Mesenchymal stem cell (in vitro differentiated cells and primary cell): ENCODE data around the gene ZNF532.

Experiments
- DNase-seq: peaks from one replicate; pipeline ENCODE4 v3.0.0-alpha.2; 2013
- H2AFZ ChIP-seq: one replicate; pipeline ENCODE4 v1.6.1; 2013; ENCODE audit warnings: low read depth, mild to moderate bottlenecking, control low read depth, inconsistent platforms, low read length, moderate library complexity
- H2AK5ac ChIP-seq: 2 replicates; pipeline ENCODE4 v1.6.1; 2013; ENCODE audit warnings: low read length, moderate library complexity, mild to moderate bottlenecking, inconsistent platforms; ENCODE audit not compliant: severe bottlenecking
- H2BK120ac ChIP-seq: one replicate; pipeline ENCODE4 v1.6.1; 2013; ENCODE audit warnings: low read depth, mild to moderate bottlenecking, inconsistent platforms, low read length, moderate library complexity
- H2BK12ac ChIP-seq, 2 experiments: one replicate each; pipeline ENCODE4 v1.6.1; 2013; ENCODE audit warnings: inconsistent platforms in 2 of 2, low read length in 2 of 2, mild to moderate bottlenecking in 2 of 2, moderate library complexity in 2 of 2, control low read depth in 1 of 2
- H2BK15ac ChIP-seq: one replicate; pipeline ENCODE4 v1.6.1; 2013; ENCODE audit warnings: mild to moderate bottlenecking, low read depth, inconsistent platforms; ENCODE audit not compliant: poor library complexity, severe bottlenecking
- H2BK5ac ChIP-seq: 2 replicates; pipeline ENCODE4 v1.6.1; 2013; ENCODE audit warnings: low read depth, mild to moderate bottlenecking, low read length, control low read depth, inconsistent platforms; ENCODE audit not compliant: poor library complexity, severe bottlenecking
- H3K14ac ChIP-seq, 2 experiments: one replicate each; pipeline ENCODE4 v1.6.1; 2013; ENCODE audit warnings: inconsistent platforms in 2 of 2, low read length in 2 of 2, control low read depth in 1 of 2, mild to moderate bottlenecking in 1 of 2, moderate library complexity in 1 of 2
- H3K18ac ChIP-seq, 2 experiments: one replicate each; pipeline ENCODE4 v1.6.1; 2013; ENCODE audit warnings: inconsistent platforms in 2 of 2, low read length in 2 of 2, control low read depth in 1 of 2, low read depth in 1 of 2, mild to moderate bottlenecking in 1 of 2
- H3K23ac ChIP-seq, 2 experiments: one replicate each; pipeline ENCODE4 v1.6.1; 2013; ENCODE audit warnings: inconsistent platforms in 2 of 2, low read length in 2 of 2, mild to moderate bottlenecking in 2 of 2, moderate library complexity in 2 of 2, control low read depth in 1 of 2
- H3K27ac ChIP-seq: 2 replicates; pipeline ENCODE4 v1.5.1; 2013; ENCODE audit warnings: mild to moderate bottlenecking, moderate library complexity, low read length, control low read depth, inconsistent platforms; ENCODE audit not compliant: poor library complexity, severe bottlenecking
- H3K27me3 ChIP-seq, 2 experiments: 2 replicates each; pipeline versions ENCODE4 v1.6.1 to v1.7.0; 2013; ENCODE audit warnings: low read length in 2 of 2, mild to moderate bottlenecking in 2 of 2, moderate library complexity in 2 of 2, control low read depth in 1 of 2, inconsistent platforms in 1 of 2; ENCODE audit not compliant: control insufficient read depth in 1 of 2, insufficient read depth in 1 of 2
- H3K36me3 ChIP-seq, 2 experiments: 2 replicates each; pipeline versions ENCODE4 v1.6.1 to v1.7.0; 2013; ENCODE audit warnings: low read length in 2 of 2, control low read depth in 1 of 2, inconsistent platforms in 1 of 2, low read depth in 1 of 2, mild to moderate bottlenecking in 1 of 2; ENCODE audit not compliant: insufficient read depth in 2 of 2, control insufficient read depth in 1 of 2
- H3K4ac ChIP-seq, 2 experiments: one replicate each; pipeline ENCODE4 v1.6.1; 2013; ENCODE audit warnings: inconsistent platforms in 2 of 2, low read length in 2 of 2, mild to moderate bottlenecking in 2 of 2, moderate library complexity in 2 of 2, control low read depth in 1 of 2, low read depth in 1 of 2
- H3K4me1 ChIP-seq: 2 replicates; pipeline ENCODE4 v1.6.1; 2013; ENCODE audit warnings: low read depth, low read length, control low read depth; ENCODE audit not compliant: control insufficient read depth, insufficient read depth
- H3K4me2 ChIP-seq: 2 replicates; pipeline ENCODE4 v1.6.1; 2013; ENCODE audit warnings: low read length, mild to moderate bottlenecking, inconsistent platforms; ENCODE audit not compliant: poor library complexity, severe bottlenecking
- H3K4me3 ChIP-seq, 2 experiments: 2 replicates each; pipeline versions ENCODE4 v1.5.1 to v1.7.0; 2013; ENCODE audit warnings: low read length in 2 of 2, mild to moderate bottlenecking in 2 of 2, control low read depth in 1 of 2, low read depth in 1 of 2; ENCODE audit not compliant: insufficient read depth in 1 of 2
- H3K79me1 ChIP-seq: replicated peaks from 2 replicates; pipeline ENCODE4 v1.6.1; 2013; ENCODE audit warnings: mild to moderate bottlenecking, control low read depth, low read length, inconsistent platforms; ENCODE audit not compliant: poor library complexity, severe bottlenecking
- H3K9ac ChIP-seq: 2 replicates; pipeline ENCODE4 v1.7.0; 2013; ENCODE audit warnings: mild to moderate bottlenecking, low read length, moderate library complexity
- H3K9me3 ChIP-seq: 2 replicates; pipeline ENCODE4 v1.7.0; 2013; ENCODE audit warnings: mild to moderate bottlenecking, low read length; ENCODE audit not compliant: control insufficient read depth
- H4K8ac ChIP-seq: one replicate; pipeline ENCODE4 v1.6.1; 2013; ENCODE audit warnings: inconsistent platforms, mild to moderate bottlenecking, low read length, moderate library complexity
- H4K91ac ChIP-seq: one replicate; pipeline ENCODE4 v1.6.1; 2013; ENCODE audit warnings: mild to moderate bottlenecking, low read length, inconsistent platforms
- WGBS: methylation state at CpG from one replicate; pipeline ENCODE4 v1.1.7; 2013; ENCODE audit warnings: mixed read lengths; 5-methylcytosine and 5-hydroxymethylcytosine counted together

The ZNF532 gene

DNA sequence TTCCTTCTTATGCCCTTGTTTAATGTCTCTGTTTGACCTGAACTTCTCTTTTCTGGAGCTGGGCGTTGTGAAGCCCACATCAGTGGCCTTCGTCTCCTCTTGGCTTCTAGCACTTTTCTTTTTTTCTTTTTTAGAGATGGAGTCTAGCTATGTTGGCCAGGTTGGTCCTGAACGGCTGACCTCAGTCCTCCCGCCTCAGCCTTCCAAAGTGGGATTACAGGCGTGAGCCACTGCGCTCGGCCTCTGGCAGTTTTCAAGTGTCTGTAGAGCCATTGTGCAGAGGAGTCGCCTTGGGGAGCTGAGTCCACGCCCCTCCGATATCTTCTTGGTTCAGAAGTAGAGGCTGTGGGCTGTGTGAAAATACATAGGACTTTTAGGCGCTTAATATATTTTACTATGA lies 36.5 kb downstream of the ZNF532 start:
- H2AK5ac ChIP-seq = no peak overlapping the region
- no peak for DNase-seq
- H2BK15ac ChIP-seq = no peak overlapping the region
- H3K18ac ChIP-seq = no peak overlapping the region
- H3K4me2 ChIP-seq = no peak overlapping the region
- H3K4me1 ChIP-seq = peaks cover 2% of the 10 kb centered on the region
- H3K36me3 ChIP-seq = peaks cover 29 to 38% of the 10 kb centered on the region in 2 experiments
- H3K4me3 ChIP-seq = no peak overlapping the region
- no peaks in the 10 kb centered on the region for H3K27me3 ChIP-seq
- no peak overlapping the region for H2AFZ ChIP-seq
- H3K4ac ChIP-seq = no peak overlapping the region
- H3K79me1 ChIP-seq = peaks cover 48% of the 10 kb centered on the region
- H2BK120ac ChIP-seq = no peak overlapping the region
- no peak overlapping the region for H4K91ac ChIP-seq
- no peak overlapping the region for H3K23ac ChIP-seq
- no peak overlapping the region for H3K9ac ChIP-seq
- 97% methylated on average over 11 of the region's 11 CpGs for WGBS
- no peak overlapping the region for H2BK12ac ChIP-seq
- no peaks in the 10 kb centered on the region for H3K9me3 ChIP-seq
- H3K27ac ChIP-seq = no peak overlapping the region
- no peak overlapping the region for H4K8ac ChIP-seq
- H3K14ac ChIP-seq = no peak overlapping the region
- no peak overlapping the region for H2BK5ac ChIP-seq

DNA sequence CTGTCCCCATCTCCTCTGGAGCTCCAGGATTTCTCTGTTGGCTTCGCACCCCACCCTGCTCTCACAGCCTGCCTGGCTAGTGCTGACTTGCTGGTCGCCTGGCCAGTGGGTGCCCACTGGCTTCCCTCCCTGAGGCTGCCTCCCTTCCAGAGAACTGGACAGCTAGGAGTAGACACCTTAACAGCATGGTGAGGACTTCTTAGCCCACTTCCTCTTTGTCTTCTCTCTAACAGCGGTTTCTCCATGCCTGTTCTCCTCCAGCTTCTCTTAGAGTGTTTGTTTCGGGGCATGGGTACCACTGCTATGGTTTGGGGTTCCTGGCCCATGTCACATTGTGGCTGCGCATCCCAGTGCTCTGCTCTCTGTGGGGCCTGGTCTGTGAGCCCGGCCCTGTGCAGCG lies 37.1 kb downstream of the ZNF532 start:
- Histone ChIP-seq H3K9me3 (no peaks in the 10 kb centered on the region), H3K4ac (peak overlapping the region in 1 of 2 experiments; percentile 36), H2BK15ac (no peak overlapping the region), H2BK5ac (no peak overlapping the region), H4K8ac (peak overlapping the region; percentile 66), H2BK12ac (no peak overlapping the region), H3K14ac (no peak overlapping the region), H3K9ac (no peak overlapping the region), H3K79me1 (peaks cover 45% of the 10 kb centered on the region), H3K27ac (no peak overlapping the region), H3K18ac (no peak overlapping the region), H2AFZ (no peak overlapping the region), H3K4me1 (peaks cover 2% of the 10 kb centered on the region), H2BK120ac (no peak overlapping the region), H4K91ac (no peak overlapping the region), H3K36me3 (peaks cover 32 to 36% of the 10 kb centered on the region in 2 experiments), H3K23ac (no peak overlapping the region), H3K4me2 (no peak overlapping the region), H3K27me3 (no peaks in the 10 kb centered on the region), H2AK5ac (no peak overlapping the region), H3K4me3 (no peak overlapping the region)
- no peak for DNase-seq
- over 99% methylated on average over 7 of the region's 7 CpGs for WGBS

DNA sequence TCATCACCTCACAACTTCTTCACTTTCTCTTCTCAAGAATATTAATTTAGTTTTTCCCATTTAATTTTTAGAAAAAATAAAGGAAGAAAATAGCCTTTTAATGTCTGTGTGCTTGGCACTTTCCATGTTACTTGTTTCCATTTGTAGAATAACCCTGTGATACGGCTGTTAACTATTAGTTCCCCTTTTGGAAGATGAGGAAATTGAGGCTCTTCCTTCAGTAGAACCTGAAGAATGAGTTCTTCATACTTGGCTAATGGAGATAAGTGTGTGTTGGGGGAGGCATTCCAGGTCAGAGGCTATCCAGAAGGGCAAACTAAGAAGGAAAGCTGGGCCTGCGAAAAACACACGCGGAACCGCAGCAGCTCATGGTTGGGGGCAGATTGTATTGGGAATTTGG lies 38.3 kb downstream of the ZNF532 start:
- WGBS = 98% methylated on average over 5 of the region's 5 CpGs

DNA sequence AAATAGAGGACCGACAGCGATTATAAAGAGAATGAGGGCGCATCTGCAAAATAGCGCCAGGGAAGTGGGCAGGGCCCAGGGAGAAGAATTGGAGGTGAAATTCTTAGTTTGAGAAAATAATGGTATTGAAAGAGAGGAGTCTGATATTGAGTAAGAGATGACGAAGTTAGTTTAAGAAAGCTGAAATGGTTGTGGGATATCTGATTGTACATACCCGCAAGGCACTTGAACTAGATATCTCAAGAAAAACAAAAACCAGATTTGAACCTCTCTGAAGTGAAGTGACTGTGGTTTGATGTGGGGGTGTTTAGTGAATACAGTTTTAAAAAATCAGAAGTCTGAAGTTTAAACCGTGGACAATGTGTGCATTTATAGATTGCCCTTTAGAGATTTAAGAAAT lies 38.9 kb downstream of the ZNF532 start:
- no peak overlapping the region for H3K18ac ChIP-seq
- H4K8ac ChIP-seq = no peak overlapping the region
- no peaks in the 10 kb centered on the region for H3K27me3 ChIP-seq
- H3K36me3 ChIP-seq = peaks cover 30 to 37% of the 10 kb centered on the region in 2 experiments
- no peak for DNase-seq
- H3K9me3 ChIP-seq = no peaks in the 10 kb centered on the region
- H3K79me1 ChIP-seq = peaks cover 46% of the 10 kb centered on the region
- H2AFZ ChIP-seq = no peak overlapping the region
- no peak overlapping the region for H2BK15ac ChIP-seq
- H3K4ac ChIP-seq = no peak overlapping the region
- H3K4me1 ChIP-seq = peaks cover 2% of the 10 kb centered on the region
- no peak overlapping the region for H2AK5ac ChIP-seq
- no peak overlapping the region for H3K4me3 ChIP-seq
- H2BK12ac ChIP-seq = no peak overlapping the region
- 92% methylated on average over 6 of the region's 7 CpGs for WGBS
- no peak overlapping the region for H3K23ac ChIP-seq
- H3K27ac ChIP-seq = no peak overlapping the region
- no peak overlapping the region for H3K4me2 ChIP-seq
- H2BK120ac ChIP-seq = no peak overlapping the region
- no peak overlapping the region for H4K91ac ChIP-seq
- no peak overlapping the region for H2BK5ac ChIP-seq
- H3K9ac ChIP-seq = no peak overlapping the region
- no peak overlapping the region for H3K14ac ChIP-seq

More for the DNA sequence above, 38.3 kb downstream of the ZNF532 start:
- no peak overlapping the region for H3K27ac ChIP-seq
- no peak overlapping the region for H3K4me3 ChIP-seq
- H3K27me3 ChIP-seq = no peaks in the 10 kb centered on the region
- H2BK120ac ChIP-seq = no peak overlapping the region
- H4K91ac ChIP-seq = no peak overlapping the region
- H3K9ac ChIP-seq = no peak overlapping the region
- H3K9me3 ChIP-seq = no peaks in the 10 kb centered on the region
- H3K4me1 ChIP-seq = peaks cover 2% of the 10 kb centered on the region
- H2AFZ ChIP-seq = no peak overlapping the region
- H2BK15ac ChIP-seq = no peak overlapping the region
- H3K14ac ChIP-seq = no peak overlapping the region
- no peak overlapping the region for H2BK12ac ChIP-seq
- H2AK5ac ChIP-seq = no peak overlapping the region
- H3K4ac ChIP-seq = no peak overlapping the region
- H3K36me3 ChIP-seq = peaks cover 32 to 40% of the 10 kb centered on the region in 2 experiments
- no peak for DNase-seq
- H4K8ac ChIP-seq = no peak overlapping the region
- H3K23ac ChIP-seq = no peak overlapping the region
- no peak overlapping the region for H3K4me2 ChIP-seq
- no peak overlapping the region for H2BK5ac ChIP-seq
- H3K18ac ChIP-seq = no peak overlapping the region
- peaks cover 49% of the 10 kb centered on the region for H3K79me1 ChIP-seq
